Activated CD4-positive, alpha-beta T cell treated with anti-CD3 and anti-CD28 coated beads, Interleukin-2, amount 50 U/mL, for 24 hours (primary cell): ENCODE data around the gene RNF212.
"Not testable (repeated sequence)": the region's sequence is repeated elsewhere in the genome, so short reads cannot be mapped to it uniquely, and the experiment has no call there.

ENCODE experiments used
- DNase-seq, 2 donors: peaks; one replicate each; pipeline ENCODE4 v3.0.0-alpha.2; 2020; ENCODE audit warnings: low read depth in 1 of 2, low spot score in 1 of 2

Gene RNF212

DNA sequence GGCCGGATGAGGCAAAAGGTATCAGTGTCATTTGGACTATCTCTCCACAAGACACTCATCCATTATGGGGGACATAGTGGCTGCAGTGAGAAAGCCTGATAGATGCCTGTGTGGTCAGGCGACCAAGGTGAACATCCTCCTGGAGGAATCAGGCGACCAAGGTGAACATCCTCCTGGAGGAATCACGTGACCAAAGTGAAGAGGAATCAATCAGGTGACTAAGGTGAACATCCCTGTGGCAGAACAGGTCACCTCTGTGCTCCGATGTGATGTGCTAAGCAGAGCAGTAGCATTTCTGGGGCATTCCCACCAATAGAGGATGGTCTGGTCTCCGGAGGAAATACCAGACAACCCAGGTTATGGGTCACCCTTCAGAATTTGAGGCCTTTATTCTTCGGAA, 44.0 kb downstream of the RNF212 start:
- DNase-seq: no peak

DNA sequence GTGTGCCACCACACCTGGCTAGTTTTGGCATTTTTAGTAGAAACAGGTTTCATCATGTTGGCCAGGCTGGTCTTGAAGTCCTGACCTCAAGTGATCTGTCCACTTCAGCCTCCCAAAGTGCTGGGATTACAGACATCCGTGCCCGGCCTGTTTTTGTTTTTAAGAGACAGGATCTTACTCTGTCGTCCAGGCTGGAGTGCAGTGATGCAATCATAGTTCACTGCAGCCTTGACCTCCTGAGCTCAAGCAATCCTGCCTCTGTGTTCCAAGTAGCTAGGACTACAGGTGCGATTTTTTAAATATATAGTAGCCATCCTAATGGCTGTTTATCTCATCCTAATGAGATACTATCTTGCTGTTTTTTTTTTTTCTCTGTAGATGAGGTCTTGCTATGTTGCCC, 47.6 kb downstream of the RNF212 start:
- DNase-seq: no peak

DNA sequence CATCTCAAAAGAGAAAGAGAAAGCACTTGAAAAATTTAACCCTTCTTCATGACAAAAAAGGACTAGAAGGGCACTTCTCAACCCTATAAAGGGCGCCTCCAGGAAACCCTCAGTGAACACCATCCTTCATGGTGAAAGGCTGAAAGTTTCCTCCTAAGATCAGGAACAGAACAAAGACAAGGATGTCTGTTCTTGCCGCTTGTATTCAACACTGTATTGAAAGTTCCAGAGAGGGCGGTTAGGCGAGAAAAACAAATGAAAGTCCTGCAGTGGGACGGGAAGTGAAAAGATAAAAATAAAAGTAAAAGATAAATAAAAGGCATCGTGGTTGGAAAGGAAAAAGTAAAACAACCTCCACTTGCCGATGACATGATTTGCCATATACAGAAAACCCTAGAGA, 50.9 kb downstream of the RNF212 start:
- DNase-seq: no peak

DNA sequence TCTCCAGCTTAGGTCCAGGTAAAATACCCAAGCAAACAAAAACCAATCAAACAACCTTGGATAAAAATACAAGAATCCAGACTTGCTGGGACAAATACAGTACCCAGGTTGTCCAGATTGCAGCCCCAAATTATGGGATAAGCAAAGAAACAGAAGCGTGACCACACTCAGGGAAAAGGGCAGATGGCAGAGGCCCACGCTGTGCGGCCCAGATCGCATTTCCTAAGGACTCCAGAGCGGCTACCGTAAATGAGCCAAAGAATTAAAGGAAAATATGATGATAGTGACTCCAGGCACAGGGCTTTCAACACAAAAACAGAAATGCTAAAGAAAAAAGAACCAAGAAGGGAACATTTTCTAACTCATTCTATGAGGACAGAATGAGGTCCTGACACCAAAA, 51.6 kb downstream of the RNF212 start:
- no peak for DNase-seq

DNA sequence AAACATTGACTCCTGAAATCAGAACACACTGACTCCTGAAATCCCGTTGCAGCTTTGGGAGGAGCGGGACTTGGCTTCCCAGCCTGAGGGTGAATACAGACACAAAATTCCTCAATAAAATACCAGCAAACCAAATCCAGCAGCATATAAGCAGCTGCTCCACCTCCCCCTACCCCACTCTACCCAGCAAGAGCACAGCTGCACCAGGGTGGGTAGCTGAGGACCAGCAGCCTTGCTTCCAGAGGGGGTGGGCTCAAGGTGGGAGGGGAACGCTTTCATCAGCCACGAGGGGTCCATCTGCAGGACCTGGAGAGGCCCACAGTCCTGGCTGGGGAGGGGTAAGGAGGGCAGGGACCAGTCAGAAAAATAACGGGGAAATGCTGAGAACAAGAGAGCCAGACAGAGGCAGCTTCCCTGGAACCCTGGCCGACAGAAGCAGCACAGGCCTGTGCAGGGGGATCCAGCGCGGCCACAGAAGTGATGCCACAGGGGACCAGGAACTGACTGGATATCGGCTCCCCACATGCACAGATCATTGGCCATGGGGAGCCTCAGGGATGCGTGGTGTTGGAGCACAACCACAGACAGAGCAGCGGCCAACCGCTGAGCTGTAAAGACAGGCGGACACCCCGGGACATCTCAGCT, 52.2 kb downstream of the RNF212 start:
- no peak for DNase-seq

DNA sequence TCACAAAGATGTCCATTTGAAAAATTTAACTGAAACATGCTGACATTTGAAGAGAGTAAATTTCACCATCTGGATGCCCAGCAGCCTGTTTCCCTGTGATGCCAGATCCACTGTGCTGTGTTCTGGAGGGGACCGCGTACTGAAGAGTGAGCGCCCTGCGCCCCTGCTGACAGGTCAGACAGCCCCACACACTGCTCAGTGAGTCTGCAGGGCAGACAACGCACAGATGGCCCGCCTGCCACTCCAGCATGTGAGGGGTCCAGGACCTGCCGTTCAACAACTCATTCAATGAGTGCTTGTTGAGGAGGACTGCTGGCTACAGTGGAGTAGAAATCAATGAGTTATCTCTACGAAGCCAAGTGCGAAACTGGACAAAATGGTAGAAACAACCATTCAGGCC, 52.7 kb downstream of the RNF212 start:
- no peak for DNase-seq

DNA sequence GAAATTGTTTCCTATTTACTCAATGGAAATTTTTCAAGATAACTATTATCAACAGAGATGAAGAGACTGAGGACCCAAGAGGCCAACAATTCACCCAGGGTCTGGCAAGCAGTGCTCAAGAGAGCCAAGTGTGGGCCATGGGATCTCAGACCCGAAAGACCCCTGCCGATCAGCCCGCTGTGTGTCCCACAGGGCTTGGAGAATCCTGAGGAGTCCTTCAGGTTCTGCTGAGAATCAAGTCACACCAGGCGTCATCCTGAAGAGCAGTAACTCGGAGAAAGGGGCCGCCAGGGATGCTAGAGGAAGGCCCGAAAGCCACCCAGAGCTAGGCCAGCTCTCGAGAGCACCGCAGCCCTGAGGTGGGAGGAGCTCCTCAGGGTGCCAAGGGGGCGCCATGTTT, 53.2 kb downstream of the RNF212 start:
- DNase-seq: no peak

DNA sequence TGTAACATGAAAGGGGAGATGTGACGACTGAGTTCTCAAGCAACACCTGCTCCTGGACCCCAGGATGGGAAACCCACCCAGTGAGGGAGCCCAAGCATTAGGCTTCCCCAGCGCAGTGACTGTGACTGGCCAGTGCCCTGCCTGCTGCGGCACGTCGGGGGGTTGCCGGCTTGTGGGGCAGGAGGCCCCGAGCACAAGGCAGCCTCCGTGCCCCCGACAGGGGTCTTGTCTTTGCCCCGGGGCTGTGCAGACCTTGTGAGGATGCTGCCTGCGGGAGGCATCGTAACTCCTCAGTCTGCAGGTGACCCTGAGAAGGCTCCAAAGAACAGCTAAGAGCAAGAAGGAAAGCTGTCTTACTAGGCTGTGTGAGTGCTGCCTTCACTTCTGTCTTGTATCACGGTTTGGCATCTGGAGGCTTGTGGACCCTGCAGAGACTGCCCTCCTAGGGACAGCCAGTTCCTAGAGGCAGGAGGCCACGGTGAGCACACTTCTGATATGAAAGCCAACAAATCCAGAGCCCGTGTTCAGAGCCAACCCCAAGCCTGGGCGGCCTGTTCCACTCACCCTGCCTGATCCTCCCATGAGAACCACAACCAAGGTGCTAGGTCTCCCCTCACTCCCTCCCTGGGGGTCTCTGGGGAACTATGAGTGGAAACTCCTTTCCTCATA, 54.2 kb downstream of the RNF212 start:
- DNase-seq: no peak

DNA sequence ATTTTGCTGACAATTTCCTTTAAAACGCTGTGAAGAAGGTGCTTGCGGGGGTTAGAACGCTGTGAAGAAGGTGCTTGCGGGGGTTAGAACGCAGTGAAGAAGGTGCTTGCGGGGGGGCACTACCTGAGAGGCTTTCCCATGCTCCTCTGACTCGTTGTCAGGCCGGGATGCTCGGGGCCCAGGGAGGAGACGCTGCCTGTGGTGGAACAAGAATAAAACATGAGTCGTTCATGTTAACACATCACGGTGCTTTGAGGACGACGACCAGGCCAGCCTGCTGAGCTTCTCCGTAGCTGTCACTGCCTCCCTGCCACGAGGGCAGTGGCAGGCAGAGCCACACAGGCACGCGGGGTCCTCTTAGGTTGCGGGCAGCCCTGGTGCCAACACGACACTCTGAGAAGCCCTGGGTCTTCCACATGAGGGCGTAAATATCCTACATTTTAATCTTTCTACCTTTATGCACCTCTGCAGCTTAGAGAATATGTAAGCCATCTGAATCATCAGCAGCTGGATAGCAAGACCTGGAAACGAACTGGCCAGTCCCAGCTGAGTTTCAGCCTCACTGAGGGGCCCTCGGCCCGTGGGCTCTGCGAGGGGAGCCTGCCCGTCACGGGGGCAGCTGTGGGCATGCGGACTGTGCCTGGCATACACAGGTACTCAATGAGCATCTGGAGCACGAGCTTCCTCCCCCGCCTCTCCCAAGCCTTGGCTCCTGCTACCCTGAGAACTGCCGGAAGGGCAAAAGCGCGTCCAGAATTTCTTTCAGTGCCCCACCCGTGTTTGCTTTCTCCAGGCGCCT, 55.0 kb downstream of the RNF212 start:
- no peak for DNase-seq

DNA sequence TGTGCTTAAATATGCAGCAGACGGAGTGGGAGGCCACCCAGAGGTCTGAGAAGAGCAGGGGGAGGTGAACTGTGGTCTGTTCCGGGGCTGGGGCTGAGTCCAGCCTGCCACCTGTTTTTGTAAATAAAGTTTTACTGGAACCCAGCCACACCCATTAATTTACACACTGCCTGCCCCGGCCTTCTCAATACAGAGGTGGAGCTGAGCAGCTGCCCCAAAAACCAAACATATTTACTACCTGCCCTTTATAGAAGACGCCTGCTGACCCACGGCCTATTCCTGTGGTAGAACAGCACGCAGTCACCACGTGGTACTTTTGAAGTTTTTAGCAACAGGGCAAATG, 56.0 kb downstream of the RNF212 start:
- no peak for DNase-seq

DNA sequence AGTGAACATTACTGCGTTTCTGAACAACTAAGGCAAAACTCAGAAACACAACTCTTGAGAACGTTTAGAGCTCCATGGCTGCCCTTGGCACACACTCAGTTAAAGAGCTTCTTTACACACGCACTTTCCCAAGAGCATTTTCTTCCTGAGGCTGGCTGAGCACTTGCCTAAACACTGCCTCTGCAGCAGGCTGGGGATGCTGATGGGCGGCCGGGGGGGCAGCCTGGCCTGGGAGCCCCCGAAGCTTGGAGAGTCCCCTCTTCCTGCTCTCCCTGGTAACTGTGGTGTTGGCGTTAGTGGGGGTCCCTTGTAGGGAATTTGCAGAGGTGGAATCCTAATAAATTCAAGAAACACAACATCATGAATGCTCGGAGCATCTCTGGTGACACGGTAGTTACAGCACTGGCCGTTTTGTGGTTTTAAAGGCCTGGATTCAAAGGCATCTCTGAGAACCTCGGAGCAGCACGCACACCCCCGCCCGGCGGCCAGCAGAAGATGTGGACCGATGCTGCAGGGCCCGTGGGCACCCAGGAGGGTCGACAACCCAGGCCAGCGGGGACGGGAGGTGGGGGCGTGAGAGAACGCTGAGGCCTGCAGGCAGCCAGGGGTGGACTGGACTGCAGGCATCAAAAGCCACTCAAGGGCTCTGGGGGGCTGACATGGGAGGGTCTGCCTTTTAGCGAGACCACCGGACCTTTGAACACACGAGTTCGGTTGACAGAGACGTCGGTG, 56.5 kb downstream of the RNF212 start:
- DNase-seq: no peak

DNA sequence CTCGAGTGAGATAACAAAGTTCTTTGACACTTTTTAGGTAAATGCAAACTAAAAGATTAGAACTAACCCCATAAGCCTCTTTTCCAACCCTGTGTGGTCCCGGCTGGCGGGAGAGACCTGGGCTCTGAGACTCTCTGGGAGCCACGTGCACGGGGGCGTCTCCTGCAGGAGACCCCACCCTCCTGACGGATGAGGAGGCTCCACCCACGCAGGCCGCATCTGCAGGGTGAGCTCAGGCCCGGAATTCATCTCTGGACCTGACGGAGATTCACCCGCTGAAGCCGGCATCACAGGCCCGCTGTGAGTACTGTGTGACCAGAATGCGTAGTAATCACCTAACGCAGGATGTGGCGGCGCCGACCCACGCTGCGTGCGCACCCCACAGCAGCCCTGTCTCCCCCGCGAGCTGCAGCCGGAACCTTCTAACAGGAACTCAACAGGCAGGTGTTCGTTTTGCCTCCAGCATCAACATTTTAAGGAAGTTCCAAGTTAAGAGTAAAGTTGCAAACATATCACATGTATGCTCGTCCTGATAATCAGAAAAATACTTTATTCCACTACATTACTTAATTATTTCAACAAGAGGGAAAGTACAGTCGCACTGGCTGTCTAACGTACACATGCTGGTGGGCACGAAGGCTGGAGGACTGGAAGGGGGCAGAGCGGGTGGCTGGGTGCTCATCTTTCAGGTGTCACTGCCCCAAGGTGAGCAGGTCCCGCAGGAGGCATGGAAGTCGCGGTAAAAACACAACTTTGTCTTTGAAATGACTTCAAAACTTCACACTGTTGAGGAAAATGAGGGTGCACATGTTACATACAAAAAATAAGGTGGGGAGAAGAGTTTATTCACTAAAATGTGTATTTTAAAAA, 57.4 kb downstream of the RNF212 start:
- DNase-seq: peak; percentile 61 to 63

DNA sequence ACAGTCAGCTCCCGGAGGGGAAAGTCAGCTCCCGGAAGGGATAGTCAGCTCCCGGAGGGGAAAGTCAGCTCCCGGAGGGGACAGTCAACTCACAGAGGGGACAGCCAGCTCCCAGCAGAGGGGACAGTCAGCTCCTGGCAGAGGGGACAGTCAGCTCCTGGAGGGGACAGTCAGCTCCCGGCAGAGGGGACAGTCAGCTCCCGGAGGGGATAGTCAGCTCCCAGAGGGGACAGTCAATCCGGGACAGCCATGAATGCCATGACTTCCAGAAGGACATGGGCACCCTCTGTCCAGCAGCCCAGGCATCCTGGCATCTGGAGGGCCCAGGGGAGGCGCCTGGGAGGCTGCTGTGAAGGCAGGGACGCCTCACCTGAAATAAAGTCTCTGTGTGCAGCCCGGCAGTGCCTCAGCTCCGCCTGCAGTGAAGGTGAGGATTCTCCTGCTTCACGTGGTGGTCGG, 58.1 kb downstream of the RNF212 start:
- DNase-seq: not testable (repeated sequence)

DNA sequence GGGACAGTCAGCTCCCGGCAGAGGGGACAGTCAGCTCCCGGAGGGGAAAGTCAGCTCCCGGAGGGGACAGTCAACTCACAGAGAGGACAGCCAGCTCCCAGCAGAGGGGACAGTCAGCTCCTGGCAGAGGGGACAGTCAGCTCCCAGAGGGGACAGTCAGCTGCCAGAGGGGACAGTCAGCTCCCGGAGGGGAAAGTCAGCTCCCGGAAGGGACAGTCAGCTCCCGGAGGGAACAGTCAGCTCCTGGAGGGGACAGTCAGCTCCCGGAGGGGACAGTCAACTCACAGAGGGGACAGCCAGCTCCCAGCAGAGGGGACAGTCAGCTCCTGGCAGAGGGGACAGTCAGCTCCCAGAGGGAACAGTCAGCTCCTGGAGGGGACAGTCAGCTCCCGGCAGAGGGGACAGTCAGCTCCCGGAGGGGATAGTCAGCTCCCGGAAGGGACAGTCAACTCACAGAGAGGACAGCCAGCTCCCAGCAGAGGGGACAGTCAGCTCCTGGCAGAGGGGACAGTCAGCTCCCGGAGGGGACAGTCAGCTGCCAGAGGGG, 58.6 kb downstream of the RNF212 start:
- not testable (repeated sequence) for DNase-seq

DNA sequence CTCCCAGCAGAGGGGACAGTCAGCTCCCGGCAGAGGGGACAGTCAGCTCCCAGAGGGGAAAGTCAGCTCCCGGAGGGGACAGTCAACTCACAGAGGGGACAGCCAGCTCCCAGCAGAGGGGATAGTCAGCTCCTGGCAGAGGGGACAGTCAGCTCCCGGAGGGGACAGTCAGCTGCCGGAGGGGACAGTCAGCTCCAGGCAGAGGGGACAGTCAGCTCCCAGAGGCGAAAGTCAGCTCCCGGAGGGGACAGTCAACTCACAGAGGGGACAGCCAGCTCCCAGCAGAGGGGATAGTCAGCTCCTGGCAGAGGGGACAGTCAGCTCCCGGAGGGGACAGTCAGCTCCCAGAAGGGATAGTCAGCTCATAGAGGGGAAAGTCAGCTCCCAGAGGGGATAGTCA, 59.5 kb downstream of the RNF212 start:
- not testable (repeated sequence) for DNase-seq

DNA sequence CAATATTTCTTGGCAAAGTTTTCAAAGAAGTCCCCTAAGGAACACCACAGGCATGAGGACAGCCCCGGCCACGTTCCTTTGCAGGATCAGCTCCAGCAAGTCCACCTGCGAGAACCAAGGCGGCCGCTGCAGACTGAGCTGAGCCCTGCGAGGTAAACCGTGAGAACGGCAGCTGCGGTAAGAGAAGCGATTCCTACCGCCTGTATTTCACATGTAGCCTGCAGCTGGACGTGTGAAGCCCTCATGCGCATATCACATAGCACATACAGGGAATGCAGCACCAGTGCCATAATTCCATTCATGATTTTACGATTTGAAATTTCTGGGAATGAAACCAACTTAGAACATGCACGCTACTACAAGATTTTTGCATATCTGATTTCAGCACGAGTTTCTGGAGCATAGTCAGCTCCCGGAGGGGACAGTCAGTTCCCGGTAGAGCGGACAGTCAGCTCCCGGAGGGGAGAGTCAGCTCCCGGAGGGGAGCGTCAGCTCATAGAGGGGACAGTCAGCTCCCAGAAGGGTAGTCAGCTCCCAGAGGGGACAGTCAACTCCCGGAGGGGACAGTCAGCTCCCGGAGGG, 60.2 kb downstream of the RNF212 start:
- DNase-seq: no peak

DNA sequence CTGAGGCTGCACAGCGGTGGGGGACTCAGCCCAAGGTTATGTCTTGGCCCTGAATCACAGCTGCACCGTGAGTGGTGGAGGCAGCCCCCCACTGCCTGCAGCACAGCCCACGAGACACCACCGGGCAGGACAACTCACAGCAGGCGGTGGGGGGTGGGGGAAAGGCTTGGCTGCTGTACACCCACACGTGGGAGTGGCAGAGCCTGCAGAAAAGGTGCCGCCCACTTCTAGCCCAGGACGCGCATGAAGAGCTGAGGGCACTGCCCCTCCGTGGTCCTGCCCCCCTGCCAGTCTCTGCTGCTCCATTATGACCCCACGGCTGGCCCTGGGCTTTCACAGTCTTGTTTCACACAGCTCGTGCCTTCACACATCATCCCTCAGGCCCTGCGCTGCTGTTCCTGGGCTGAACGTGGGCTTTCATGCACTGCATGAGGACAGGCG, 61.1 kb downstream of the RNF212 start:
- no peak for DNase-seq

DNA sequence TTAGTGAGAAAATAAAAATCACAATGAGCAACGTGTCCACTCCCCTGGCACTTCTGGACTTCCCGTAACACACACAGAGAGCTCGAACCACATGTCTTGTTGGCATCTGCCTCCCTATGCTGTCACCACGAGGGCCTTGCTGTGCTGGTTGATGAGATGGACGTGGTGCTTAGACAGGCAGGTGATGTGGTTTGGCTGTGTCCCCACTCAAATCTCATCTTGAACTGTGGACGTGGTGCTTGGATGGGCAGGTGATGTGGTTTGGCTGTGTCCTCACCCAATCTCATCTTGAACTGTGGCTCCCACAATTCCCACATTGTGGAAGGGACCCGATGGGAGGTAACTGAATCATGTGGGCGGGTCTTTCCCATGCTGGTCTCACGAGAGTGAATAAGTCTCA, 61.9 kb downstream of the RNF212 start:
- DNase-seq: no peak

DNA sequence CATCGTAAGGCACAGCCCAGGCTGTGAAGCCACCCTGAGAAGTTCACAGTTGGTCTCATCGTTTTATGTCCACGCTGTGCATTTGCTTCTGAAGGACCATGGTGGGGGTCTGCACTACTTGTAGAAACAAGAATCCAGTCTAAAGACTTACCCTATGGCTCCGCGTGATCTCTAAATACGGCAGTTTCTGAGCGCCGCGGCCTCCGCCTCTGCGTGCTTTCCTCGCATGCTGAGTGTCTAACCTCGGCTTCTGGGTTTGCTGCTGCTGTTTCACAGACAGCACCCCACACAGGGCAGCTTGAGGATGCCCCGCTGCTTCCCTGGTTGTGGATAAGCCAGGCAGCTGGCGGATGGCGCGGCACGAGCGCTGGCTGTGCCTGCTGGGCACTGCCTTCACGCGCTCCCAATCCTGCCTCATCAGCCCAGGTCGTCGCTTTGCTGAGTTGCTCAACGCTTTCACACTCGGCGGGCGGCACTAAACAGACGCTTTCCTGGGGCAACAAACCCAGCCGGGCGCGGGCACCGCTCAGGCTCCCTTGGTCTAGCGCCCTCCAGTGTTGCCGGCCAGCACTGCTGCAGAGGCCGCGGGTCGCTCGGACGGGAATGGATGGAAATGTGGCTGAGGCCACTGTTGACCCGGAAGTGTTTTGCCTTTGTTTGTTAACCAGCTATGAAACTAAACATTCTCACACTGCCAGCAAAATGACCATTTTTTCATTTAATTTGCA, 62.7 kb downstream of the RNF212 start:
- no peak for DNase-seq

DNA sequence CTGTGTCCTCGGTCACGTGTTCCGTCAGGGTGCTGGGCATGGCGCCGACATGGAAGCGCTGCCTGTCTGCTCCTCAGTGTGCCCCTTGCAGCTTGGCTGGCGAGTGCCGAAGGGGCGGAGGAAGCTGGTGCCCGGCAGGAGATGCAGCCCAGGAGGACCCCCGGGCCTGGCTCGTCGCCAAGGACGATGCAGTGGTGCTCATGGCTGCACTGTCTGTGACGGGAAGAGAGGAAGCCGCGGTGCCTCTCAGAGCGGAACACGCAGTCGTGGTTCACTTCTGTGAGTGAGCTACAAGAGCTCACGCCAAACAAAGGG, 63.8 kb downstream of the RNF212 start:
- no peak for DNase-seq
